ENCODE measurements around the gene SDC1.
"Not testable (repeated sequence)": the region's sequence is repeated elsewhere in the genome, so short reads cannot be mapped to it uniquely, and the experiment has no call there.

The SDC1 gene

DNA sequence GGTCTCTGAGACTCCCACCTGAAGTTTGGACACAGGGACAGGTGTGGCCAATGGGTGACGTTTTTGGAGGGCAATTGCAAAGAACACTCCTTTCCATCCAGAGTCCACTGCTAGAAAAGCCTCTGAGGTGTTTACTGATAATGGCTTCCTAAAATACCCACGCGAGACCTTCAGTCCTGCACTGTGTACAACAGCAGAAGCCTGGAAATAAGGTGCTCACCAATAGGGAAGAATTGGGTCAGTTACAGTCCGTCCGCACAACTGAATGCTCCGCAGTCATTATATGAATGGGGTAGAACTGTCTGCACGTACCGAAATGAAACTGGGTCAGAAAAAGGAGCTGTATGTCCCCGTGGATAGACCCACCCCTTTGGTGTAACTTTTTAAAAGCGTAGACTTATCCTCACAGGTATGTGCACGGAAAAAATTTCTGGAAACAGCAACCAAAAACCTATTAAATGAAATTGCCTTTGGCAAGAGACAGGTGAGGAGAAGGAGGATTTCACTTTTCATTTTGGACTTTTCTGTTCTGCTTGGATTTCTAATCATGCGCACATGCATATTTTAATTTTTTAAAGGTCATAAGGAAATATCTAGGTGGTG, 29.4 kb downstream of the SDC1 start:
- no peak for DNase-seq

DNA sequence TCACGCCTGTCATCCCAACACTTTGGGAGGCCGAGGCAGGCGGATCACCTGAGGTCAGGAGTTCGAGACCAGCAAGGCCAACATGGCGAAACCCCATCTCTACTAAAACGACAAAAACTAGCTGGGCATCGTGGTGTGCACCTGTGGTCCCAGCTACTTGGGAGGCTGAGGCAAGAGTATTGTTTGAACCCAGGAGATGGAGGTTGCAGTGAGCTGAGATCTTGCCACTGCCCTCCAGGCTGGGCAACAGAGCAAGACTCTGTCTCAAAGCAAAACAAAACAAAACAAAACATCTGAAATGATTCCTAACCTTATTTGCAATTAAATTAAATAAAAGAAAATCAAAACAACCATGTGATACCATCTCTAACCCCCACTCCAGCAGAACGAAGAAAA, 29.9 kb downstream of the SDC1 start:
- DNase-seq: not testable (repeated sequence)

DNA sequence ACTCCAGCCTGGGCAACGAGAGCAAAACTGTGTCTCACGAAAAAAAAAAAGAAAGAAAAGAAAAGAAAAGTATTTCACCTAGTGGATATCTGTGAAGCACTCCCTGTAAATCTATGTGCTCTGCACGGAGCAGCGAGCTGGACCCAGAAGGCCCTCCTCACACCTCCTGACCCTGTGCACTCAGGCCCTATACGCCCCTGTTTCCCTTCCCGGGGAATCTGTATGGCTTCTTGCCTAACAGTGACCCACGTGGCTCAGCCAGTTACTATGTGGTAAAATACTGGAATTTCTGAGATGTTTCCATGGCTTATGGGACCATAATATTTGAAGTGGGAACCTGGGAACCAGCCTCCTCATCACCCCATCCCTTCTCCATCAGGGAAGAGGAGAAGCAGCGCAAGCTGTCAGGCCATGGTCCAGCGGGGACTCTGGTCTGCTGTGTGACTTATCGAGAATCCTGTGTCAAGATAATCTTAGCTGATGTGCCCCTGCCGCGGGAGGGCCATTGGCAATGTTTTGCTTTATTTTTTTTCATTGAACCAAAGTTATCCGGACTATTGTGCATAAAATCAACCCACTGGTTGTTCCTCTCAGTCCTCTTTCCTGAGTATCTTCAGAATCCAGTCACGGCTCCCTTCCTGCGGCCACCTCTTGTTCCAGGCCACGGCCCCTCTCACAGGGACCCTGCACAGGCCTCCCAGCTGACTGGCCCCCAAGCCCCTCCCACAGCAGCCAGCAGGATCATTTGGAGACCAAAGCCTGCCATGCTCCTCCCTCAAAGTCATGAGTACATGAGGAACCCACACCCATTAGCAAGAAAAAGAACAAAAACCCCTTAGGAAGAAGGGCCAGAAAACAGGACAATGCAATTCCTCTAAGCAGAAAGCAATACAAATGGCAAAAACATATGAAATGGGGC, 30.6 kb downstream of the SDC1 start:
- DNase-seq: no peak

DNA sequence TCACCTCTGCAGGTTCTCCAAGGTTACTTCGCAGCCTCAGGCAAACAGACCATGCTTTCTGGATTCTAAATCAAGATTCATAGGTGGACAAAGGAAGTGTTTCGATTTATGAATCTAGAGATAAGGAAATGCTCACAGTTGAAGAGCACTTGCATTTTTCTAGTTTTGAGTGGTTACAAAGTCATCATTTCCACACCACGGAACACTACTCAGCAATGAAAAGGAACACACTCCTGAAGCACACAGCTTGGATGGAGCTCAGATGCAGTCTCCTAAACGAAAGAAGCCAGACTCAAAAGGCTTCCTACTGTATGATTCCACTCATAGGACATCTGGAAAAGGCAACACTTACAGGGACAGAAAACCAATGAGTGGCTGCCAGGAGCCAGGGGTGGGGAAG, 31.7 kb downstream of the SDC1 start:
- no peak for DNase-seq

DNA sequence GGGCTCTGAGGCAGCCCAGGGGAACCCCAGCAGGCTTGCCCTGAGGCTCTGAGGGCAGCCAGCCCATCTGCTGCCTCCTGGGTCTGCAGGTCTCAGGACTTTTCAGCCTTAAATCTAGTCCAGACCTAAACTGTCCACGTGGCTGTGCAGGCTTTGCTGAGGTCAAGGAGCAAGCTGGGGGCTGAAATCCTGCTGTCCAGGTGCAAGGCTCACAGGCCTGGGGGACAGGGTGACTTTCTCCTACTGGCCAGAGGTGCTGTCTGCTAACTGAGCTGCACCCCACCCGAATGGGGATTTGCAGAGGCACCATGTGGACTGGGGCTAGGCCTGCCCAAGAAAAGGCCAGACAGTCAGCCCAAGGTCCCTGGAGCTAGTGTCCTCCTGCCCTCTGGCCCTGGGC, 32.1 kb downstream of the SDC1 start:
- no peak for DNase-seq

DNA sequence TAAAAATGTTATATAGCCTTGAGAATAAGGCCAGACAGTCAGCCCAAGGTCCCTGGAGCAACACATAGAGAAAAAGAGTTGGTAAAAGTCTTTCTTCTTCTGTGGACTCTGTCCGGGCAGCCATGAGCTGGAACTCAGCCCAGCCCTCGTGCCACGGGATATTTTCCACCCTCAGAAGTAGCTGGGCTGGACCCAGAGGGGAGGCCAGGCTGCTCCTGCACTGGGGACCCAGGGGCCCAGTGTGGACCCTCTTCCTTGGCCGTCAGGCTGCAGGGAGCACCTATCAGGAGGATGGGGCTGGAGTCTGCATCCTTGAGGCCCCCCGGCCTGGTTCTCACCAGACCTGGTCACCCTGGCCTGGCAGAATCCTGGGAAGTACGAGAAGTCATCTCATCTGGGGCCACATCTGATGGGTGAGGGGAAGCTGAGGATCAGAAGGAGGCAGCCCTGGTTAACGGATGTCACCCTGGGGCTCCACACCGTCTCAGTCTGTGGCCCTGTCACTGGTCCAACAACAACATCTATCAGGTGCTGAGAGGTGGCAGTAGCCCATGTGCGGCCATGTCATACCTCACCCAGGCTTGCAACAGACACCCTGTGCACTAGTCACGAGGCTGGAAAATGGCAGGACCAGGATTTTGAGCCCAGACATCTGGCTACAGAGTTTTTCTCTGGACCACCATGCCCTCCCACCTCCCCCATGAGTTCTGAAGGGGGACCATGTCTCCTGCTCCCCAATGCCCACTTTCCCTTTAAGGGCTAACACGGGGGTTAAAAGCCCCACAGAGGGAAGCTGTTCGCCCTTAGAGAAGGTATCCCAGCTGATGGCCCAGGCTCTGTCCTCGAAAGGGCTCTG, 33.0 kb downstream of the SDC1 start:
- no peak for DNase-seq

DNA sequence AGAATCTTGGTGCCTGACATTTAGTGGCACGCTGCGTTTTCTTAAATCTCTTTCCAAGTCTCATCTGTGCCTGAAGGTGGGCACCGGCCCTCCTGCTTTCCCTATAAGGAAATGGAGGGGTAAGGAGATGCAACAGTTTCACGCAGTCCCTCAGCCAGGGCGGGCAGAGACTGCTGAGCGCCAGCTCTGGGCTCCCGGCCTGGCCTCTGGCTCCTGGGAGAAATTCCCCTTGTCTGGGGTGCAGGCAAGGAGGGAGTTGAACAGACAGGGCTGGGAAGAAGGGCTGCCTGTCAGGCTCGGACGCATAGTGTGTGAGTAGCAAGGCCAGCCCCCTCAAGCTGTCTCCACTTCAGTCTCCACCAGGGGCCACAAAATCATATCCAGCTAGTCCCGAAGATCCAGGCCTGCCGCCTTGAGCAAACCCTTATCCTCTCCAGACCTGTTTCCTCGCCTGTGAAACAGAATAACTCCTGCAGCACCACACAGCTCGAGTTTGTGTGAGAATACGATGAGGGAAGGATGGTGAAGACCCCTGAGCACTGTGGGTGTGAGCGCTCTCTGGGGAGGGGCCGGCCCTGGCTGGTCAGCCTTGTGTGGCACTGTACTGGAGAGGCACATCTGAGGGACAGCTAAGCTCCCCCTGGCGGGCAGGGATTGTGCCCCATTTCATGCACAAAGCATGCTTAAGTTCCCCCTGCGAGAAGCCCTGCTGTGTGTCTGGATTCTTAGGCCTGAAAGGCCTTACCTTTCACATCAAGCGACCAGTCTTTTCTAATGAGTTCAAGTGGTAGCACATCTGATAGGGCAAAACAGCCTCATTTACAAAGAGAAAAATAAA, 33.8 kb downstream of the SDC1 start:
- DNase-seq: no peak

DNA sequence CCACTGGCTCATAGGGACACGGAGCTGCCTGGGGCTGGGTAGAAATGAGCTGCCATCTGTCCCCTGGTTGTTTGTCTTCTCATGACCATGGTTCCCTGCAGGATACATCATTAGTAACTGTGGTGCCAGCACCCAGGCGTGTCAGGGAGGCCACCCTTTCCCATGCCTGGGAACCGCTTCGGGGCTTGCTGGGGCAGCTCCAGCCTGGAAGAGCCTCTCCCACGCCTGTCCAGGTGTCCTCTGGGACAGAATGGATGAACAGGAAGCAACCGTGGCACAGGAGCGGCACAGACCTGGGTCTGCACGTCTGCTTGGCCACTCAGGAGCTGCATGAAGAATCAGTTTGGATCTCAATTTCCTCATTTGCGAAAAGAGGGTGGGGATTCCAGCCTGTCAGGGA, 34.8 kb downstream of the SDC1 start:
- no peak for DNase-seq

DNA sequence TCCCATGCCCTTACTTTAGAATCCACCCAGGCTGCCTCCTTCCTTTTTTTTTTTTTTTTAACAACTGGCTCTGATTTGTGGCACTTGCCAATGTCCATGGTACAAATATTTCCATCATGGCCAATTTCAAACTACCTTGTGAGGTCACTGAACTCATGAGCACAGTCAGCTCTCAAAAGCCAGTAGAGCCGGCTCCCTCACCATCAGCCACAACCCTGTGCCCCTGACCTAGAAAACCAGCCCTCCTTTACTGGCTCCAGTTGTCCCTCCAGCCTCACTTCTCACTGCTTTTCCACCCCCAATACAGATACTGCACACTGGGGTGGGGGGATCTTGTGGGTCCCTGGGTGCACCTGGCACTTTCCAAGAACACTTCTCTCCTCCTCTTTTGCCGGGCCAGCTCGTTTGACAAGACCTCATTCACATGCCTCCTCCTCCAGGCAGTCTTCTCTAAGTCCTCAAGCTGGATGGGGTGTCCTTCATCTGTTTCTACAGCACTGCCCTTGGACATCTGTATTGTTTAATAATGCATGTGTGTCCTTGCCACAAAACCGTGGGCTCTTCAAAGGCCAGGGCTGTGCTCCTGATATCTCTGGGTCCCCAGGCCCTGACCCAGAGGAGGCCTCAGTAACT, 35.5 kb downstream of the SDC1 start:
- no peak for DNase-seq

DNA sequence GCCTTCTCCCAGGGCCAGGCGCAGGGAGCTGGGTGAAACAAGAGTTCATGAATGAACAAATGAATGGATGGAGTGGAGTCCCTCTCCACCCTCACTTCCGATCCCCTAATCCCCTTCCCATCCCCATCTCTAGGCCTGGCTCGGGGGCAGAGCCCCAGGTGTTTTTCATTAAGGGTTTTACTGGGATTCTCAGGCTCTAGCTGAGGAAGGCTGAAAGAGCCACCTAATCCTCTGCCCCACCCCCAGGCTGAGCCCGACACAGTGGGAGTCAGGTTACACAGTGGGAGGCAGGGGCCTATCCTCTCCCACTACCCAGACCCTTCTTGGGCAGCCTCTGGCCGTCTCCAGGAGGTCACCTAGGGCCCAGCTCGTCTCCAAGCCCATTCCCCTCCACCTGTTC, 36.1 kb downstream of the SDC1 start:
- DNase-seq: no peak

DNA sequence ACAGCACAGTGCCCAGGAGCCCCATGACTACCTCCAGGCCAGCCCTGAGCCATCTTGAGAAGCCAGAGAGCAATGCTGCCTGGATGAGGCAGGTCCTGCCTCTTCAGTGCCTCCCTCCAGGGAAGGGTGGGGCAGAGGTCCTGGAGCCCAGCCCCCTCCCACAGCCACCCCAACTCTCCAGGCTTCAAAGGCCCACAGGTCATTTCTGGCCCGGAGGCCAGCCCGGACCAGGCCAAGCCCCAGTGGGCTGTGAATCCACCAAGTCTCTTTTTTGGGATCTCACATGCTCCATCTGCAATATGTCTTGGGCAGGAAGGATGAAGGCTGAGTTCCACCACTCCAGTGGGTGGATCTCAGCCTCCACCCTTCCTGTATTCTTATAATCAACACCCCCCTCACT, 36.7 kb downstream of the SDC1 start:
- no peak for DNase-seq

DNA sequence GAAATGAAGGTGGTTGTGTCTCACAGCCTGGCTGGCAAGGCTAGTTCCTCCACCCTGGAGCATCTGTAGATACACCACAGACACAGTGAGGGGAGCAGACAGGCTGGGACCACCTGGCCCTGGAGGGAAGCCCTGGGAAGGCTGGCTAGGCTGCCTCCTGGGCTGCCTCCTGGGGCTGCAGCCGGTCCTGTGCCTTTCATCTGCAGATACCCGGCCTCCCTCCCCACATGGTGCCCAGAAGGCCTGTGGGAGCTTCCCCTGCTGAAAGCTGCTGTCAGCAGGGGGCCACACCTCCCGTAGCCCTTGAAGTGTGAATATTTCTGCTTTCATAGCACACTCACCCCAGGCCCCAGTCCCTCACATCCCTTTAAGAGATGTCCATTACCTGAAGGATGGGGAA, 37.6 kb downstream of the SDC1 start:
- DNase-seq: peak; percentile 46

DNA sequence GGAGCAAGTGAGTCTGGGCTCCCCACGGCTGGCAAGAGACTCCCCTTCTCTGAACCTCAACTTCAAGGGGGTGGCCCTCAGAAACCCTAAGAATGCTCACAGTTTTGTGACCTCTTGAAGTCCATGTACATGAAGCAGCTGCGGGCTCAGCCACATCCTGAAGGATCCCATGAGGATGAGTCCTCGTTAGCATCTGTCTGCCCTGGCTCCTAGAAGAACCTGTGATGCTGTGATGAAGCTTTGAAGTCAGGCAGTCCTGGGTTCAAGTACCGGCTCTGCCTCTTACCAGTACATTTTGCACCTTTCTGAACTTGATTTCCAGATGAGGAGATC, 38.1 kb downstream of the SDC1 start:
- no peak for DNase-seq

DNA sequence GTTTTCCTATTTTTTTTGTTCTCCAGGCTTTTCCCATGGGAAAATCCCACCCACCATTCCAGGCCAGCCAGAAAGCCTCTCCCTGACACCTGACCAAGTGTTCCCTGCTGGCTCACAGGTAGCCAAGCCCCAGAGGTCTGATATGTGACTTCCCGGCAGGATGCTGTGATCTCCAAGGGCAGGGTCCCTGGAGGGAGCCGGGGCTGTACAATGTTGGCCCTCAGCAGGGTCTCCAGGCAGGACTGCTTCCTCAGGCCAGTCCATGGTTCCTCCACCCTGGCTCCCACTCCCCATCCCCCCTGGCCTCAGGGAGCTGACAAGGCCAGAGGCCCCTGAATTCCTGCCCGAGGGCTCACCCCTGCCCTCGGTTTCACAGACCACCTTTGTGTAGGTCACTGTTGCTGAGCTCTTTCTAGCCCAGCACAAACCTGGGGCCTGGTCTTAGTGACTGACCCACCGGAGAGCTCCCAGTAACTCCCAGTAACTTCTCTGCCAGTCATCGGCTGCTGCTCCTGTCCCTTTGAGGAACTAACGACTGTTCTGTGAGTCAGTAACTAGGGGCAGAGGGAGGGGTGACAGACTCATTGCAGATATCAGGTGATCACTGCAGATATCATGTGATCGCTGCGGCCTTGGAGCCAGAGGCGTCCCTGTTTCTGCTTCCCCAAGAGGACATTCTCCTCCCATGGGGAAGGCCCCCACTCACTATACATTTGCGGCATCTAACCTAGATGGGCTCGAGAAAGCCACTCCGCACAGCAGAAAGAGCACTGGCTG, 38.7 kb downstream of the SDC1 start:
- DNase-seq: no peak

DNA sequence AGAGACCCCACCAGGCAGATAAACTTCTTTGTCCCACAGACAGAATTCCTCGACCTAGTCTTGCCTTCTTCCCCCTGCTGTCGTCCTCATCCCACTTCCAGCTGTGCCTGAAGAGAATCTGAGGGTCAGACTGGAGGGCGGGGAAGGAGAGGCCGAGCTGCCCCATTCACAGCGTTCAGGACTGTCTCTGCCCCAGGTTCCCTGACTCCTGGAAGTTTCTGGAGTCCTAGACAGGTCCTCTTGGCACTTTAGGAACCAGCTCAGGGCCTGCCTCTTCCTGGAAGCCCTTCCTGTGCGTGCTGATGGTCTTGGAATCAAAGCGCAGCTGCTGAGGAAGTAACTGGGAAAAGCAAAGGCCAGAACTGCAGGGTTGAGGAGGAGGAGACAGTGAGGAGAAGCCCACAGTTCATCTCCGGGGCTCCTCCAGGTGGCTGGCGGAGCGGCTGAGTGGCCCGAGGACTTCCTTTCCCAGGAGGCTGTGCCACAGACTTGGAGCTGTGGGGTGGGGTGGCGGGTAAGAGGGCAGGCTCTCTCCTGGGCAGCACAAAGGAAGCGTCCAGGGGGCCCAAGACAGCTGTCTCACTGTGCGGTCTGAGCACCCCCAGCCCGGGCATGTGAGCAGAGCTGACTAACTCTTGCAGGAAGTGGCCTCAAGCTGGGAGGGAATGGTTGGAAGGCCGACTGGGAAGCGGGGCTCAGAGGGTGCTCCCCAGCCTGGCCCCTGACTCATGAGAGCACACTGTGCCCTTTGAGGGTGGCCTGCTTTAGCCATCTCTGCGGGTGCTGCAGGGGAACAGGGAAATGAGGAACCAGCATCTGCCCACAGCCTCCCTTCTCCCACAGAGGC, 39.5 kb downstream of the SDC1 start:
- DNase-seq: no peak

DNA sequence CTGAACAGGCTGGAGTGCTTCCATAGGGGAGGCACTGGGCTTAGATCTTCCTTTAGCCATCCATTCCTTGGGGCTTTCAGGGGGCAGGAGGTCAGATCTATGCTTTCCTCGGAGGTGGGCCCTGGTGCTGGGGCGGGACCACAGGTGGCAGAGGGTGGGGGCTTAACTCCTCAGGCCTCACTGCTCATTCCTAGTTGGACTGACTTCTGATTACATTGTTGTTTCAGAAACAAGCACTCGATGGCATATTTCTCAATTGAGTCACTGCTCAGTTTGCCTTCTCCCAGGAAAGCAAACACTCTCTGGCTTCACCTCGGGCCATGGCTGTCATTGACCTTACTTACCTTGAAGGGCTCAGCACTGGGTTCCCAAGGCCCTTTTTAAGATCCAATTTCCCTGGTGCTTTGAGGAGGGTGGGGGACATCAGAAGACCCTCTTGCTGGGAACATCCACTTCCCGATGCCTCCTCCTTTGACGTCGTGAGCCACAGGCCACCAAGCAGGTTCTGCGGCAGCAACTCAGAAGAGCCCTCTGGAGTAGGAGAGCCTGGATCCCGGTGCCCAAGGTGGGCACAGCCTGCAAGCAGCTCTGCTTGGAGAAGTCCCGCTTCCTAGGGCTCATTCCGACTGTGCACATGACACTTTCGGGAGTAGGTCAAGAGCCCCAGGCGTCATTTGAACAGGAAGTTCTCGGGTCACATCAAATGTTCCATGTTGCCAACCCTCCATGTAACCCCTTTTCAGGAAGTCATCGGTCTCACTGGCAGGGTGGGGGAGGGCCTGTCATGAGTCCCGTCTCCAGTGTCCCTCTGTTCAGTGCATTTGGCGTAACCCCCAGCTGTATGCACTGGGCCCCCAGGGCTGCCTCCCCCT, 40.6 kb downstream of the SDC1 start:
- no peak for DNase-seq

DNA sequence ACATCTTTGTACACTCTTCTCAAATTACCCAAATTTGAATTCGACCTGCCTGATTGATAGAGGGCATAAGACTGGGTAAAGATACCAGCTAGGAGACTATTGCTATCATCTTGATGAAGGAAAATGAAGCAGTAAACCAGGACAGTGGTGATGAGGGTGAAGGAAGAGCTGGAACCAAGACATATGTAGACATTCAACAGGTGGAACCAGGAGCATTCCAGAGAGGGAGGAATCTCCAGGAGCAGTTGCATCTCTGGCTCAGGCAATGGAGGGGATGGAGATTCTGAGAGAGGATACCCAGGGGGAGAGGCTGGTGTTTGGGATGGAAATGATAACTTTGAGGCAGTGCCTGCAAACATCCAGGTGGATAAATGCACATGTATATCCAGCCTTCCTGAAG, 41.6 kb downstream of the SDC1 start:
- no peak for DNase-seq

DNA sequence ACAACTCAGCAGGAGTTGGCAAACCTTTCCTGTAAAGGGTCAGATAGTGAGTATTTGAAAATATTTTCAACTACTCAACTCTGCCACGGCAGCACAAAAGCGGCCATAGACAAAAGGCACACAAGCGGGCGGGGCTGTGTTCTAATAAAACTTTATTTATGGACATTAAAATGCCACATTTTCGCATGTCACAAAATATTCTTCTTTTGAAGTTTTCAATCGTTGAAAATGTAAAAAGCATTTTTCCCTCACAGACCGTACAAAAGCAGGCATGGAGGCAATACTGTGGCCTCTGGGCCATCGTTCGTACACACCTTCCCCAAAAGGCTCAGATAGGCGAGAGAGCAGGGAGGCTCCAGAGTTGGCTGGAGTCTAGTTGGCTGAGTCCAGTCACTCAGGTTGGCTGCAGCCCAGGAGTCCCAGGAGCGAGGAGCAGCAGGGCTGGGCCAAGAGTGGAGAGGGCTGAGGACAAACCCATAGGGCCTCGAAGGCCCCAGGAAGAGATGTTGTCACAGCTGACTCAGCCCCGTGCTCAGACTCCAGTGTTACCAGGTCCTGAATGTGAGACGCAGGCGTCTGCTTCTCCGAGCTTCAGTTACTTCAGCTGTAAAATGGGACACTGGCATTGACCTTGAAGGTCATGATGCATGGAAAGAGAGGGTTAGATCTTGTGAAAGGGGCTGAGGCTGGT, 42.5 kb downstream of the SDC1 start:
- no peak for DNase-seq

DNA sequence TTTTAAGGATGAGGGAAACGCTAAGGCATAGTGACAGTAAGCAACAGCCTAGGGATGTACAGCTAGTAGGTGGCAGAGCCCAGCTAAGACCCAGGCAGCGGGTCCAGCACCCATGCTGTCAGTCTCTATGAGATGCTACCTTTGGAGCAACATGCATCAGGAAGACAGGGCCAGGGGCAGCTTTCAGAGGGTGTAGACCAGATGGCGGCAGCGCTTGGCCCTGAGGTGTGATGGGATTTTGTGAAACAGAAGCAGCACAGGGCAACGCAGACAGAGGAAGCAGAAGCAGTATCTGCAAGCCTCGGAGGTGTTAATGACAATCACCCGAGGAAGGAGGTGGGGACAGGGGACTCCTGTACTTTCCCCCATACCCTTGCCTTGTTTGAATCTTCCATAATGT, 43.2 kb downstream of the SDC1 start:
- no peak for DNase-seq

All from NCI-H187 treated with DMSO at 0.1 percent for 48 hours (cell line).